Activated naive CD8-positive, alpha-beta T cell treated with anti-CD3 and anti-CD28 coated beads for 36 hours (primary cell): Measurements from ENCODE around the gene TRMT10C. TPM values are rescaled to one million over a fixed set of nuclear protein-coding genes. Genes with fewer than 3 reads are reported as not detected.
"Not testable (repeated sequence)": the region's sequence is repeated elsewhere in the genome, so short reads cannot be mapped to it uniquely, and the experiment has no call there.

ENCODE experiments used
- DNase-seq: peaks from one replicate; pipeline ENCODE4 v3.0.0; 2021
- H3K27ac Mint-ChIP-seq: one replicate; pipeline ENCODE4 v1.8.0; 2022; ENCODE audit warnings: mild to moderate bottlenecking, moderate library complexity, mixed read lengths
- H3K27me3 Mint-ChIP-seq: one replicate; pipeline ENCODE4 v1.8.0; 2022; ENCODE audit warnings: mild to moderate bottlenecking, mixed read lengths
- H3K36me3 Mint-ChIP-seq: one replicate; pipeline ENCODE4 v1.8.0; 2021; ENCODE audit warnings: mild to moderate bottlenecking, mixed read lengths
- H3K4me1 Mint-ChIP-seq: one replicate; pipeline ENCODE4 v1.8.0; 2021; ENCODE audit warnings: mixed read lengths
- H3K4me3 Mint-ChIP-seq: one replicate; pipeline ENCODE4 v1.8.0; 2022; ENCODE audit warnings: mild to moderate bottlenecking, moderate library complexity, mixed read lengths
- H3K9me3 Mint-ChIP-seq: one replicate; pipeline ENCODE4 v1.8.0; 2022; ENCODE audit warnings: mixed read lengths
- total RNA-seq, 2 experiments: library from RNA; stranded (reverse); gene quantifications; one replicate each; pipeline ENCODE4 v1.2.3, GENCODE V29; 2021

The TRMT10C gene
- total RNA-seq, 2 experiments from 2014 or later = 78.0 to 85.3 TPM

DNA sequence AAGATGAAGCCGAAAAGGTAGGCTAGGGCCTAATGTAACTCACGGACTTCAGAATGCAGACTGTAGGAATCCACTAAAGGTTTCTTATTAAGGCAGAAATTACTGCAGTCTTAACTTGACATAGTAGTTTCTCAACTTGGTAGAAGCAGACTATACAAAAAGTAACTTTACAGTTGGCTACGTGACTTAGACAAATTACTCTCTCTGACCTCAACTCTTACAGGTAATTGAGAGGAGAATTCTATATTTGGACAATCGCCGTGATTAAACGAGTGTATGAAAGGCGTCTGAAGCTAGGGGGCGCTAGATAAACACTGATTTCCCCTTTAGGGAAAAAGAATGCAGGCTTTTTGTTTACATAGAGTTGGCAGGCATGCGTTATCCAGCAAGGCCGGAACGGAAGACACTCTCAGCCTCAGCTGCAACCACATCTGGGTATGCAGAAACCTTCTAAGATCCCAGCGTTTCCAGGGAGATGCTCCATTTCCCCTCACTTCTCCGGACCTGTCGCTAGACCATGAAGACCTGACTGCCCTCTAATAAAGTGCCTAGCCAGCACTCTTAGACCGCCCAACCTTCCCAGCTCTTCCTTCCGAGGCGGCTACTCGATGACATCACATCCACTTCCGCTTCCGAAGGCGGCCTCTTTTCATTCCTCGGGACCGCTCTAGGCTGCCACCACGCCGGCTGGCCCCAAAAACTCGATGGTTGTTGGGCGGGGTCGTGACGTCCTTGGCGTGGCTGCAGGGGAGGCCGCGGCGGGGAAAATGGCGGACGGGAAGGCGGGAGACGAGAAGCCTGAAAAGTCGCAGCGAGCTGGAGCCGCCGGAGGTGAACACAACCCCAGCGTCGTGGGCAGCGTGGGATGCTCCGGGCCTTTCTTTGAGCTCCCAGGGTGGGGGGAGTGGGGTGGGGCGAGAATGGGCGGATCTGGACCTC is 12.1 kb downstream of the TRMT10C start, which contains the start of gene PCNP:
PCNP (plus strand) TSS at position 732 of the 939 bp plus-strand sequence; CDS start at position 768, 36 bp downstream.
- H3K4me3 Mint-ChIP-seq = peak within 1 kb of the TSS; percentile 85
- H3K4me1 Mint-ChIP-seq = peaks cover 60% of the 10 kb centered on the region
- H3K36me3 Mint-ChIP-seq = peaks cover 24% of the 10 kb centered on the region
- peak; percentile 99 for DNase-seq
- H3K27me3 Mint-ChIP-seq = no peaks in the 10 kb centered on the region
- H3K9me3 Mint-ChIP-seq = no peaks in the 10 kb centered on the region
- peak within 1 kb of the TSS; percentile 97 for H3K27ac Mint-ChIP-seq

DNA sequence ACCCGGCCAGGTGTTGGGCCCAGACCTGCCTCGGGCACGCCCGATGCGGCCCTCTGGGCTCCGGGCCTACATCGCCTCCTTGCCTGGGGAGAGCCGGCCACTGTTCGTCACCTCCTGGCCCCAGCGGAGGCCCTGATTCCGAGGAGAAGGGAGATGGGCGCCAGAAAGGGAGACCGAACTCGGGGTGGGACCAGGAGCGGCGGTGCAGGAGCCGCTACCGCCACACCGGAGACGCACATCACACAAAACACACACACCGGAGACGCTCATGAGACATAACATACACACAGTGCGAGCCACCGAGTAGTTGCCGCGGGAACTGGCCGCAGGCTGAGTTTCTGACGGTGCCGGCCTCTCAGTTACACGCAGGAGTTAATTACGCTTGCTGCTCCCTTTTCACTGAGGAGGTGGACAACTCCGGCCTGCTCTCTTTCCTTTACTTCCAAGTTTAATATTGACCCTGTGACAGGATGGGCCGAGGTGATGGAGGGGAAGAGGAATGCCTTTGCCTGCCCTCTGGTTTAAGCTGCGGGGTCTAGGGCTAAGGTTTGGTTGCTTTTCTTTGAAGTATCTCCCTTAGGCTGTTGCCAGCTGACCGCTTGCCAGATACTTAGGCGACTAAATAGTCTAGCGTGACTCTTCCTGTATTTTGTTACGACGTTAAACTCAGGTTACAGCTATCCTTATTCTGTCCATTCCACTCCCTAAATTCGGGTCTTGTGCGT is 12.9 kb downstream of the TRMT10C start:
- no peaks in the 10 kb centered on the region for H3K9me3 Mint-ChIP-seq
- H3K4me1 Mint-ChIP-seq = peaks cover 61% of the 10 kb centered on the region
- peaks cover 25% of the 10 kb centered on the region for H3K36me3 Mint-ChIP-seq
- peak overlapping the region; percentile 97 for H3K27ac Mint-ChIP-seq
- no peak for DNase-seq
- peak overlapping the region; percentile 85 for H3K4me3 Mint-ChIP-seq
- no peaks in the 10 kb centered on the region for H3K27me3 Mint-ChIP-seq

DNA sequence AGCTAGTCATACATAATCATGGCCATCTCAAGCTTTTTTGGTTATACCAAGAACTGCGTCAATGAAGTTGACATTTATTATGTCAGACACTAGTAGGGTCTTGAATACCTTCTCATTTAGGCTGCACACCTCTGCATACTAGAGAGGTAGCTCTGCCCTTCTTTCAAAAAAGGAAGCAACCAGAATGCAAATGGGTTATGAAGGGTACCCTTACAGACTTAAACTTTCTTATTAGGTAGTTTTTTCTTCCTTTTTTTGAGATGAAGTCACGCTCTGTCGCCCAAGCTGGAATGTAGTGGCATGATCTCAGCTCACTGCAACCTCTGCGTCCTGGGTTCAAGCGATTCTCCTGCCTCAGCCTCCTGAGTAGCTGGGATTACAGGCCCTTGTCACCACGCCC is 15.6 kb downstream of the TRMT10C start:
- Mint-ChIP-seq H3K27me3 (no peaks in the 10 kb centered on the region), H3K27ac (no peak overlapping the region), H3K36me3 (peaks cover 31% of the 10 kb centered on the region), H3K4me1 (peaks cover 49% of the 10 kb centered on the region), H3K4me3 (no peak overlapping the region), H3K9me3 (no peaks in the 10 kb centered on the region)
- no peak for DNase-seq

DNA sequence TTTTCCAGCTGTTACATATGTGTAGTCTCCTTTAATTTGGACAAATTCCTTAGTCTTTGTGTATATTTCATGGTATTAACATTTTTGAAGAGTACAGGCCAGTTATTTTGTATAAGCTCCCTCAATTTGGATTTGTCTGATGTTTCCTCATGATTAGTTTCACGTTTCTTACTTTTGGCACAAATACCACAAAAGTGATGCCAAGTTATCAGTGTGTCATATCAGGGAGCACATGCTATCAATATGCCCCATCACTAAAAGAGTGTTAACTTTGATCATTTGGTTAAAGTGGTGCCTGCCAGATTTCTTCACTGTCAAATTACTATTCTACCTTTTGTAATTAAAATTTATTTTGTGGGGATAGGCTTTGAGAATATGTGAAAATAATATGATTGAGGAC is 26.9 kb downstream of the TRMT10C start:
- H3K36me3 Mint-ChIP-seq = peaks cover 31% of the 10 kb centered on the region
- peaks cover 14% of the 10 kb centered on the region for H3K4me1 Mint-ChIP-seq
- peak overlapping the region; percentile 76 for H3K27ac Mint-ChIP-seq
- H3K9me3 Mint-ChIP-seq = no peaks in the 10 kb centered on the region
- H3K4me3 Mint-ChIP-seq = no peak overlapping the region
- no peak for DNase-seq
- H3K27me3 Mint-ChIP-seq = no peaks in the 10 kb centered on the region

DNA sequence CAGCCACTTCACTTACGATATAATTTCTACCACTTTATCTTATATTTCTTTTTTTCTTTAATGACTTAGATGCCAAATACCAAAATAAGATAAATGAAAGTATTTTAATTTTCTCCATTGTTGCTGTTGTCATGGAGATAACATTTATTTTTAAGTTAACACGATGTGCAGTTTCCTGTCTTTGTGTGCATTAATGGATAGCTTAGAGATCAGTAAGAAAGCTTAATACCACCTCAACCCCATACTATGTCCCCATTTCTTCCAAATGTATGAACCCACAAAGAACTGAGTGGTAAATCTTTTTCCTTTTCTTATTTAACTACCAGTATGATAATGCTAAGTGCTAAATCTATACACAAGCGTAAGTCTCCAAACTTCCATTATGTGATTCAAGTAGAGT is 29.4 kb downstream of the TRMT10C start:
- Mint-ChIP-seq H3K27me3 (no peaks in the 10 kb centered on the region), H3K4me3 (no peak overlapping the region), H3K4me1 (peaks cover 11% of the 10 kb centered on the region), H3K27ac (peak overlapping the region; percentile 31), H3K36me3 (peaks cover 35% of the 10 kb centered on the region), H3K9me3 (no peaks in the 10 kb centered on the region)
- no peak for DNase-seq

GRCh38 chr3:101602731-101603130 is 41.1 kb downstream of the TRMT10C start:
- Mint-ChIP-seq H3K27ac (no peak overlapping the region), H3K4me3 (no peak overlapping the region), H3K36me3 (peaks cover 14% of the 10 kb centered on the region), H3K27me3 (no peaks in the 10 kb centered on the region), H3K4me1 (peaks cover 3% of the 10 kb centered on the region), H3K9me3 (peaks cover 1% of the 10 kb centered on the region)
- DNase-seq = no peak

GRCh38 chr3:101603184-101603583 is 41.5 kb downstream of the TRMT10C start:
- Mint-ChIP-seq H3K4me1 (peaks cover 3% of the 10 kb centered on the region), H3K36me3 (peaks cover 14% of the 10 kb centered on the region), H3K27ac (no peak overlapping the region), H3K4me3 (no peak overlapping the region), H3K27me3 (no peaks in the 10 kb centered on the region), H3K9me3 (peaks cover 1% of the 10 kb centered on the region)
- no peak for DNase-seq

DNA sequence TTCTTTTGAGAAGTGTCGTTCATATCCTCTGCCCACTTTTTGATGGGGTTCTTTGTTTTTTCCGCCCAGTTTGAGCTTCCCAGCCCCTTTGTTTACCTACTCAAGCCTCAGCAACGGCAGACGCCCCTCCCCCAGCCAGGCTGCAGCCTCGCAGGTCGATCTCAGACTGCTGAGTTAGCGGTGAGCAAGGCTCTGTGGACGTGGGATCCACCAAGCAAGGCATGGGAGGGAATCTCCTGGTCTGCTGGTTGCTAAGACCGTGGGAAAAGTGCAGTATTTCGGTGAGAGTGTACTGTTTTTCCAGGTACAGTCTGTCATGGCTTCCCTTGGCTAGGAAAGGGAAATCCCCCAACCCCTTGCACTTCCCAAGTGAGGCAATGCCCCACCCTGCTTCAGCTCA is 43.7 kb downstream of the TRMT10C start:
- not testable (repeated sequence) for H3K27me3 Mint-ChIP-seq, DNase-seq, H3K4me1 Mint-ChIP-seq, H3K9me3 Mint-ChIP-seq, H3K27ac Mint-ChIP-seq, H3K4me3 Mint-ChIP-seq
- peaks cover 12% of the 10 kb centered on the region for H3K36me3 Mint-ChIP-seq

- no peaks in the 10 kb centered on the region for H3K36me3 Mint-ChIP-seq
- no peaks in the 10 kb centered on the region for H3K9me3 Mint-ChIP-seq
- no peaks in the 10 kb centered on the region for H3K4me1 Mint-ChIP-seq
- no peak overlapping the region for H3K27ac Mint-ChIP-seq
- H3K4me3 Mint-ChIP-seq = no peak overlapping the region
- no peak for DNase-seq
- H3K27me3 Mint-ChIP-seq = no peaks in the 10 kb centered on the region
These were observed 49.4 kb downstream of the TRMT10C start for GRCh38 chr3:101611023-101611422.

- not testable (repeated sequence) for H3K27me3 Mint-ChIP-seq, H3K36me3 Mint-ChIP-seq, DNase-seq, H3K4me1 Mint-ChIP-seq, H3K9me3 Mint-ChIP-seq, H3K4me3 Mint-ChIP-seq, H3K27ac Mint-ChIP-seq
These were observed 51.3 kb downstream of the TRMT10C start for GRCh38 chr3:101613014-101613413.

DNA sequence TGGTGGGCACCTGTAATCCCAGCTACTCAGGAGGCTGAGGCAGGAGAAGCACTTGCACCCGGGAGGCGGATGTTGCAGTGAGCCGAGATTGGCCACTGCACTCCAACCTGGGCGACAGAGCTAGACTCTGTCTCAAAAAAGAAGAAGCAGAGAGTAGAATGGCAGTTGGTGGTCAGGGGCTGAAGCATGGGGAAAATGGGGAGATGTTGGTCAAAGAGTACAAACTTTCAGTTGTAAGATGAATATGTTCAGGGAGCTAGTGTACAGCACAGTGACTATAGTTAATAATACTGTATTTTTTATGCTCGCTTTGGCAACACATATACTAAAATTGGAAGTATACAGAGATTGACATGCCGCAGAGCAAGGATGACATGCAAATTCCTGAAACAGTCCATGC is 53.9 kb downstream of the TRMT10C start:
- H3K4me3 Mint-ChIP-seq = no peak overlapping the region
- no peaks in the 10 kb centered on the region for H3K9me3 Mint-ChIP-seq
- H3K36me3 Mint-ChIP-seq = no peaks in the 10 kb centered on the region
- H3K4me1 Mint-ChIP-seq = no peaks in the 10 kb centered on the region
- no peak for DNase-seq
- H3K27ac Mint-ChIP-seq = no peak overlapping the region
- H3K27me3 Mint-ChIP-seq = no peaks in the 10 kb centered on the region

Other genes starting within 250 kb of the TRMT10C start
- gene IMPG2, start 241.3 kb upstream of the TRMT10C start, total RNA-seq = under 1 TPM; 0.12 to 0.14 TPM
- 10 to 100 TPM; 10.1 TPM for gene SENP7, start 48.7 kb upstream of the TRMT10C start, total RNA-seq
- gene PCNP, start 12.3 kb downstream of the TRMT10C start, total RNA-seq = 100 to 1,000 TPM; 181 to 186 TPM
- 10 to 100 TPM; 23.8 to 24.3 TPM for gene ZBTB11, start 115.3 kb downstream of the TRMT10C start, total RNA-seq
- gene RPL24, start 124.8 kb downstream of the TRMT10C start, total RNA-seq = 1,000 to 10,000 TPM; 1,777 TPM
- 10 to 100 TPM; 16.1 to 17.1 TPM for gene CEP97, start 162.7 kb downstream of the TRMT10C start, total RNA-seq
- 10 to 100 TPM; 19.9 to 22.5 TPM for gene NXPE3, start 217.3 kb downstream of the TRMT10C start, total RNA-seq